Stimulated activated naive CD8-positive, alpha-beta T cell treated with anti-CD3 and anti-CD28 coated beads, Interleukin-15, Interleukin-2, amounts not matched to agents 100 U/mL and 50 U/mL, for 24 hours (primary cell): Measurements from ENCODE around the gene FKBP1B.
A peak's percentile ranks its signal among the peaks of the same experiment; 100 is the strongest.
"Not testable (repeated sequence)": the region's sequence is repeated elsewhere in the genome, so short reads cannot be mapped to it uniquely, and the experiment has no call there.

Experiments
- ATAC-seq: fragments of 150-1000 bp; cut with Tn5 transposase; one replicate; pipeline ENCODE4 v1.10.0; 2021
- DNase-seq: peaks from one replicate; pipeline ENCODE4 v3.0.0; 2021

FKBP1B gene

GRCh38 chr2:24022324-24022974 is 27.1 kb upstream of the FKBP1B start:
- no peak for DNase-seq
- no peak for ATAC-seq

GRCh38 chr2:24022975-24023575 is 26.5 kb upstream of the FKBP1B start:
- DNase-seq (no peak), ATAC-seq (no peak)

GRCh38 chr2:24024018-24024417 is 25.5 kb upstream of the FKBP1B start:
- ATAC-seq (no peak), DNase-seq (no peak)

- ATAC-seq (no peak), DNase-seq (no peak)
These were observed 24.4 kb upstream of the FKBP1B start for GRCh38 chr2:24024996-24025663.

- DNase-seq (no peak), ATAC-seq (no peak)
These were observed 23.3 kb upstream of the FKBP1B start for GRCh38 chr2:24026233-24026632.

- ATAC-seq (no peak), DNase-seq (no peak)
These were observed 10.6 kb upstream of the FKBP1B start for GRCh38 chr2:24038786-24039499.

GRCh38 chr2:24040511-24040910 is 9.0 kb upstream of the FKBP1B start:
- DNase-seq (no peak), ATAC-seq (no peak)

- not testable (repeated sequence) for ATAC-seq
These were observed 6.4 kb upstream of the FKBP1B start for GRCh38 chr2:24043133-24043532.

GRCh38 chr2:24045511-24046508 is 3.7 kb upstream of the FKBP1B start:
- DNase-seq = no peak
- ATAC-seq = no peak

More at GRCh38 chr2:24043133-24043532, 6.4 kb upstream of the FKBP1B start:
- DNase-seq = not testable (repeated sequence)

- DNase-seq (no peak), ATAC-seq (no peak)
These were observed 3.0 kb upstream of the FKBP1B start for GRCh38 chr2:24046599-24046929.

DNA sequence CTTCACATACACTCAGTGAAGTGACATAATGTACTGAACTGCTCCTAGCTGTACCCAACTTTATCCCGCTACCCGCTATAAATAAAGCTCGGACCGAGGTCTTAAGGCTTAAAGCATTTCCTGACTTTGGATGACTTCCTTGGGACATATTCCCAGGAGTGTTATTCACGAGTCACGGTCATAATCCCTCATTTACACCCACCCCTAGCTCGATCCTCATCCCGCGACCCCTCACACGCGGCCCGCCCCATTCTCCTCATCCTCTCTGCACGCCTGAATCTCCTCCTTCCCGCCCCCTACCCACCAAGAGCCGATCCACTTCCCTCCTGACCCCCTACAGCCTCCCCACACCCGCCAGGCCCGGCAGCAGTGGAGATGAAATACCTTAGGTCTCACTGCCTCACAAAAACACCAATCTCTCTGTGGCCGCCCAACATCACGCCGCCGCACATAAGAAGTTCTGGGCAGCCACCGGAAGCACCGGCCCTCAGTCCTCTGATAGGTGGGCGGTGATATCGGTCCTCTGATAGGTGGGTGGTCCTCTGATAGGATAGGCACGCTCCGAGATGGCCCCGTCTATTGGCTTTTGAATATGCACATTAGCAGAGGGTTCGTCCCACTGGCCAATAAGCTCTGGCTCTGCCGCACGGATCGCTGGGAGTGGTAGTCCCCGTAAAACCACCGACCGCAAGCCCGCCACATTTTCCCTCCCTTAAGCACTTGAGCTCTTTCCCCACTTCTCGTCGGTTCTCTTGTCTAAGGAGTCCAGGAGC is 2.4 kb upstream of the FKBP1B start, which contains the start of gene WDCP:
Gene WDCP (minus strand): TSS at position 462 of the 773 bp plus-strand sequence. CDS start 7,897 bp downstream, outside the sequence.
- peak; percentile 99 for ATAC-seq
- DNase-seq = peak; percentile 93

- DNase-seq (no peak), ATAC-seq (no peak)
These were observed 1.9 kb upstream of the FKBP1B start for GRCh38 chr2:24047703-24048033.

GRCh38 chr2:24048769-24049484 is 614 bp upstream of the FKBP1B start:
- no peak for ATAC-seq
- peak; percentile 12 for DNase-seq

DNA sequence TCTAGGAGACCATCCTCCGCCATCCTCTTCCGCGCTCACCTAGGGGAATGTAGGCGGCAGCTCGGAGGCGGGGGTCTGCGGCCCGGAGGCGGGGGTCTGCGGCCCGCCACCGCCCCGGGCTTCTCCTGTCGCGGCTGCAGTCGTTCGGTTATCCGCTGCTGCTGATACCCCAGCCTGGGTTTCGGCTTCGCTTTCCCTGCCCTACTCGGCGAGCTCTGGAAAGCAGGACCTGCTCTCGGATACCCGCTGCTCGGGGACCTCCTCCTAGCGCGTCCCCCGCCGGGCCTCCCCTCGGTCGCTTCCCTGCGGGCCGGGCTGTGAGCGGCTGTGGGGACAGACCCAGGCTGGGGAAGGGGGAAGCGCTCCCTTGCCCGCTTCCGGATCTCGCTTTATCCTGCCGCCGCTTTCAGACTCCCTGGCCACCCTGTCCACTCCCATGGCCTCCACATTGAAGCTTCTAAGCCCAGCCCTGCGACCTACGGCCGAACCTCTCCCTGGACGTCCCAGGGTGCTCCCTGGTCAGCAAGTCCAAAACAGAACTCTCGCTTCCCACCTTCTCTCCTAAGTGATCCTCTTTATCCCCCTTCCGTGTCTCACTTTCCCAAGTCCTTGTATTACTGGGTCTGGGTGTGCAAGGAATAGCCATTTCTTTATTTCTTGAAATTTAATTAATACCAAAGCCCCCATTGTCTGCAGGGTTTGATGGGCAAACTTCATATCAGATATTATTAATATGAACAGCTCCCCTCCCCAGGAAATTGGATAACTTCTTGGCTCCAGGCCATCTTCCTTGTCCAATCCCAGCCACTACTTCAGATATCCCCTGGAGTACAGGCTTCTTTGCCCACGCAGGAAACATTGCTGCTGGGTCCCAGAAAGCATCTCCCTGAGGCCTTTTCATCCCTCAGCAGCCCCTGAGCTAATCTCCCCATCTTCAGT is 769 bp downstream of the FKBP1B start:
- ATAC-seq (no peak), DNase-seq (peak; percentile 28)

- no peak for ATAC-seq
- no peak for DNase-seq
These were observed 2.3 kb downstream of the FKBP1B start for GRCh38 chr2:24051833-24052232.

- ATAC-seq = no peak
- DNase-seq = no peak
These were observed 3.4 kb downstream of the FKBP1B start for GRCh38 chr2:24052951-24053350.

DNA sequence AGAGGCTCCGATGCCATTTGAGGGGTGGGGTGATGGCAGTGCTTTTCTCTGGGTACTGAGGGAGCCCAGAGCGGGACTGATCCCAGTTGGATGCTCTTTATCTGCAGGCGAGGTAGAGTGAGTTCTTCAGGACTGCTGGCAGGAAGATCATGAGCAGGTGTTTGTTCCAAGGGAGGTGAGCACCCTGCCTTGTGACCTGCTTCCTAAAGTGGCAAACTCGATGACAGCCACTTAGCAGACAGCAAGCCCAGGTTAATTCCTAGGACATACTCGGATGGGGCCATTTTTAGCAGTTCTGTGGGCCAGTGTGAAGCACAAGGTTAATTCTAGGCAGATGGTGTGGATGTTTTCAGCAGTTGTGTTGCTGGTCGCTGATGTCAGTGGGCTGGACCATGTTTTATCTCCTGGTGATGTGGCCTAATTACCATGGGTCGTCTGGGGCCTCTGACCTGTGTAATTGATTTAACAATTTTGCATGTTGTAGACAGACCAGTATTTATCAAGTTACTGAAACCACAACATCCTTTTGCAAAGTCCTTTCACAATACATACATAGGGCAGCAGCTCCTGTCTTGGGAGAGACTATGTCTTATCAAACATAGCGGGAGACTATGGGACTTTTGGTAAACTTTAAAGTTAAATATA is 4.9 kb downstream of the FKBP1B start:
- ATAC-seq (no peak), DNase-seq (no peak)

GRCh38 chr2:24055750-24056149 is 6.2 kb downstream of the FKBP1B start:
- DNase-seq (no peak), ATAC-seq (no peak)
